Sigmoid colon (tissue), 4 donors: ENCODE results near the gene SLC5A1.
"Not testable (repeated sequence)": the region's sequence is repeated elsewhere in the genome, so short reads cannot be mapped to it uniquely, and the experiment has no call there.

Experiments
- EP300 ChIP-seq, 4 donors: sonication (generic); formaldehyde crosslinking; IDR thresholded peaks; one replicate each; pipeline ENCODE4 v1.6.1; 2017; ENCODE audit warnings: antibody characterized with exemption in 4 of 4
- POLR2A ChIP-seq, 2 donors: fragments of 450-650 bp; IDR thresholded peaks; one replicate each; pipeline ENCODE4 v1.6.1; 2016; ENCODE audit warnings: antibody characterized with exemption in 2 of 2, mild to moderate bottlenecking in 2 of 2, moderate library complexity in 2 of 2
- POLR2AphosphoS5 ChIP-seq, 4 donors: sonication (generic); formaldehyde crosslinking; IDR thresholded peaks; one replicate each; pipeline ENCODE4 v1.6.1; 2017; ENCODE audit warnings: antibody characterized with exemption in 4 of 4
- TF ChIP-seq, protein P1 (sequence below), 4 experiments: fragments of 450-650 bp in 3 of 4; fragments of 200-600 bp in 1 of 4; IDR thresholded peaks; one replicate each; pipeline ENCODE4 v1.5.1; 2016 to 2019; ENCODE audit warnings: antibody characterized with exemption in 4 of 4, mild to moderate bottlenecking in 3 of 4, moderate library complexity in 2 of 4

GRCh38 chr22:32147128-32147527, 104.1 kb downstream of the SLC5A1 start:
- TF ChIP-seq POLR2AphosphoS5, EP300, POLR2A (IDR thresholded peaks at IDR 0.05): not testable (repeated sequence)
- TF ChIP-seq, protein P1, sequence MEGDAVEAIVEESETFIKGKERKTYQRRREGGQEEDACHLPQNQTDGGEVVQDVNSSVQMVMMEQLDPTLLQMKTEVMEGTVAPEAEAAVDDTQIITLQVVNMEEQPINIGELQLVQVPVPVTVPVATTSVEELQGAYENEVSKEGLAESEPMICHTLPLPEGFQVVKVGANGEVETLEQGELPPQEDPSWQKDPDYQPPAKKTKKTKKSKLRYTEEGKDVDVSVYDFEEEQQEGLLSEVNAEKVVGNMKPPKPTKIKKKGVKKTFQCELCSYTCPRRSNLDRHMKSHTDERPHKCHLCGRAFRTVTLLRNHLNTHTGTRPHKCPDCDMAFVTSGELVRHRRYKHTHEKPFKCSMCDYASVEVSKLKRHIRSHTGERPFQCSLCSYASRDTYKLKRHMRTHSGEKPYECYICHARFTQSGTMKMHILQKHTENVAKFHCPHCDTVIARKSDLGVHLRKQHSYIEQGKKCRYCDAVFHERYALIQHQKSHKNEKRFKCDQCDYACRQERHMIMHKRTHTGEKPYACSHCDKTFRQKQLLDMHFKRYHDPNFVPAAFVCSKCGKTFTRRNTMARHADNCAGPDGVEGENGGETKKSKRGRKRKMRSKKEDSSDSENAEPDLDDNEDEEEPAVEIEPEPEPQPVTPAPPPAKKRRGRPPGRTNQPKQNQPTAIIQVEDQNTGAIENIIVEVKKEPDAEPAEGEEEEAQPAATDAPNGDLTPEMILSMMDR (IDR thresholded peaks at IDR 0.05): not testable (repeated sequence)
